ENCODE measurements around the gene INTS14.

DNA sequence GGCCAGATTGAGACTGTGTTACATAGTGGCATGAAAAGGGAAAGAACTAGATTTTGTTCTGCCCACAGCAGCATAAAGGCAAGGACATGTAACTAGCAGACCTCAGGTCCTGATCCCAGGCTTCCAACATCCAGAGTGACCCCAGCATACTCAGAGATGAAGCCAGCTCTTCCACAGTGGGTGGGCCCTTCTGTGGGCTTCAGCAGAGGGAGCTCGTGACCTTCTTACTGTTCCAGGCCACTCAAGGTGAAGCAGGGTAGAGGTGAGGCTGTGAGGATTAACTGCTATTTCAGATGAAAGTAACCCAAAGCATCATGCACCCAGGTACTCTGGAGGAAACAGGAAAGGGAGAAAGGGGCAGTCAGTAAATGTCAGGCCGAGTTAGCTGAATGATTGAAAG, 9.9 kb upstream of the INTS14 start:
- TF ChIP-seq, protein P1, sequence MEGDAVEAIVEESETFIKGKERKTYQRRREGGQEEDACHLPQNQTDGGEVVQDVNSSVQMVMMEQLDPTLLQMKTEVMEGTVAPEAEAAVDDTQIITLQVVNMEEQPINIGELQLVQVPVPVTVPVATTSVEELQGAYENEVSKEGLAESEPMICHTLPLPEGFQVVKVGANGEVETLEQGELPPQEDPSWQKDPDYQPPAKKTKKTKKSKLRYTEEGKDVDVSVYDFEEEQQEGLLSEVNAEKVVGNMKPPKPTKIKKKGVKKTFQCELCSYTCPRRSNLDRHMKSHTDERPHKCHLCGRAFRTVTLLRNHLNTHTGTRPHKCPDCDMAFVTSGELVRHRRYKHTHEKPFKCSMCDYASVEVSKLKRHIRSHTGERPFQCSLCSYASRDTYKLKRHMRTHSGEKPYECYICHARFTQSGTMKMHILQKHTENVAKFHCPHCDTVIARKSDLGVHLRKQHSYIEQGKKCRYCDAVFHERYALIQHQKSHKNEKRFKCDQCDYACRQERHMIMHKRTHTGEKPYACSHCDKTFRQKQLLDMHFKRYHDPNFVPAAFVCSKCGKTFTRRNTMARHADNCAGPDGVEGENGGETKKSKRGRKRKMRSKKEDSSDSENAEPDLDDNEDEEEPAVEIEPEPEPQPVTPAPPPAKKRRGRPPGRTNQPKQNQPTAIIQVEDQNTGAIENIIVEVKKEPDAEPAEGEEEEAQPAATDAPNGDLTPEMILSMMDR (IDR thresholded peaks at IDR 0.05; ENCODE audit: low read depth, low read length) = peak; percentile 47
- TF ChIP-seq EZH2phosphoT487 (IDR thresholded peaks at IDR 0.05; ENCODE audit: low read depth) = no peak
